HG02870 (cell line): ENCODE results near the gene MGAT5B.

ENCODE experiments used
- ATAC-seq: cut with Tn5 transposase; IDR thresholded peaks from one replicate; pipeline ENCODE4 v1.9.1; 2021; ENCODE audit warnings: mild to moderate bottlenecking, moderate library complexity; ENCODE audit not compliant: unreplicated experiment

The MGAT5B gene

GRCh38 chr17:76996741-76997694 lies 128.8 kb downstream of the MGAT5B start:
- ATAC-seq: no peak

GRCh38 chr17:76997981-76998531 lies 129.9 kb downstream of the MGAT5B start:
- no peak for ATAC-seq

- no peak for ATAC-seq
These were observed 130.6 kb downstream of the MGAT5B start for GRCh38 chr17:76998839-76999238.
